Panc1 (cell line): ENCODE data around the gene MFGE8. TPM values are rescaled to one million over a fixed set of nuclear protein-coding genes. Genes with fewer than 3 reads are reported as not detected.
"Not testable (repeated sequence)": the region's sequence is repeated elsewhere in the genome, so short reads cannot be mapped to it uniquely, and the experiment has no call there.

Experiments
- ATAC-seq: fragments of 200-7000 bp; cut with Tn5 transposase; 2 replicates; pipeline ENCODE4 v1.9.1; 2020; ENCODE audit warnings: mild to moderate bottlenecking, moderate library complexity
- BruUV-seq: library from RNA; stranded (reverse); fragments of 400-500 nt; replicated peaks from 2 replicates; lab custom pipeline; 2021; lab: Mats Ljungman, UMichigan
- CTCF ChIA-PET: fragments of 300-600 bp; sonication (Branson Sonifier 250); formaldehyde crosslinking; loops from one replicate; lab custom pipeline; 2022; ENCODE audit warnings: antibody characterized with exemption; lab: Charles Lee
- POLR2A ChIA-PET: fragments of 300-600 bp; sonication (Branson Sonifier 250); formaldehyde crosslinking; loops from one replicate; lab custom pipeline; 2022; ENCODE audit warnings: antibody characterized with exemption; lab: Charles Lee
- DNase-seq: peaks from one replicate; pipeline ENCODE4 v3.0.0-alpha.2; 2010; ENCODE audit warnings: low read depth, low spot score
- H3K27ac ChIP-seq: 2 replicates; pipeline ENCODE4 v1.5.1; 2011; ENCODE audit warnings: mild to moderate bottlenecking, low read length, inconsistent platforms
- H3K27me3 ChIP-seq: fragments of 200-500 bp; sonication (Bioruptor generic); 2 replicates; pipeline ENCODE4 v1.6.0; 2014; ENCODE audit warnings: low read length, inconsistent platforms; ENCODE audit not compliant: control insufficient read depth, insufficient read depth
- H3K36me3 ChIP-seq: fragments of 200-500 bp; sonication (Bioruptor generic); 2 replicates; pipeline ENCODE4 v1.5.1; 2014; ENCODE audit warnings: inconsistent platforms, mild to moderate bottlenecking, low read length, moderate library complexity; ENCODE audit not compliant: control insufficient read depth, insufficient read depth
- H3K4me1 ChIP-seq: 2 replicates; pipeline ENCODE4 v1.5.1; 2011; ENCODE audit warnings: inconsistent platforms, mild to moderate bottlenecking, low read length, moderate library complexity; ENCODE audit not compliant: control insufficient read depth, insufficient read depth
- H3K4me3 ChIP-seq, 2 experiments: 2 replicates each; pipeline ENCODE4 v1.5.1; 2011 to 2012; ENCODE audit warnings: low read depth in 2 of 2, low read length in 2 of 2, mild to moderate bottlenecking in 2 of 2, inconsistent platforms in 1 of 2, moderate library complexity in 1 of 2
- H3K9me3 ChIP-seq: fragments of 200-500 bp; sonication (Bioruptor generic); 2 replicates; pipeline ENCODE4 v1.5.1; 2014; ENCODE audit warnings: low read depth, mild to moderate bottlenecking, inconsistent platforms, low read length, moderate library complexity; ENCODE audit not compliant: control insufficient read depth, insufficient read depth
- CTCF ChIP-seq: fragments of 450-650 bp; IDR thresholded peaks from 2 replicates; pipeline ENCODE4 v1.5.1; 2017; ENCODE audit warnings: mild to moderate bottlenecking
- POLR2AphosphoS5 ChIP-seq: IDR thresholded peaks from 2 replicates; pipeline ENCODE4 v1.6.1; 2012; ENCODE audit warnings: mild to moderate bottlenecking, low read depth, low read length, moderate library complexity
- REST ChIP-seq, 2 experiments: IDR thresholded peaks; 2 replicates each; pipeline ENCODE4 v1.6.1; 2011 to 2012; ENCODE audit warnings: low read depth in 2 of 2, control low read depth in 1 of 2, low read length in 1 of 2, mild to moderate bottlenecking in 1 of 2, moderate library complexity in 1 of 2; ENCODE audit not compliant: insufficient read depth in 1 of 2
- TCF7L2 ChIP-seq: IDR thresholded peaks from 2 replicates; pipeline ENCODE4 v1.6.1; 2011; ENCODE audit warnings: mild to moderate bottlenecking, low read depth, low read length, inconsistent platforms
- in situ Hi-C: cut with HindIII; loops from 2 replicates; pipeline ENCODE4 v1.10.0; 2016; ENCODE audit warnings: low sequenced_read_pairs, low pct_unique_long_range_greater_than_20kb
- intact Hi-C: fragments of 100-400 bp; cut with micrococcal nuclease; formaldehyde crosslinking; loops from one replicate; pipeline ENCODE4 v1.10.0; 2022; ENCODE audit not compliant: unreplicated experiment
- total RNA-seq: library from RNA; stranded (reverse); gene quantifications from one replicate; pipeline ENCODE4 v1.2.1, GENCODE V29; 2021; ENCODE audit not compliant: unreplicated experiment

The MFGE8 gene
- total RNA-seq, 1 experiment from 2014 or later: 1,799 TPM

- no peaks in the 10 kb centered on the region for H3K27me3 ChIP-seq
- DNase-seq: no peak
- no TSS peak for BruUV-seq
- ATAC-seq: no peak
- H3K4me1 ChIP-seq: 0 out of 2 replicates have a peak, but pooled peaks cover 3% of the 10 kb centered on the region
- intact Hi-C loops (no loop called here), in situ Hi-C loops (no loop called here)
- peak overlapping the region; percentile 58; the same call in 1 of the 2 replicates for H3K27ac ChIP-seq
- ChIA-PET POLR2A (interaction anchor here (0.6 kb wide), 1 partner anchor 25 kb away, joined by 8 read pairs; no protein-coding TSS in a partner anchor), CTCF (no interaction called here)
- no peak overlapping the region for H3K4me3 ChIP-seq
- H3K9me3 ChIP-seq: no peaks in the 10 kb centered on the region
- no peaks in the 10 kb centered on the region for H3K36me3 ChIP-seq
- TF ChIP-seq CTCF (no peak), POLR2AphosphoS5 (no peak), REST (IDR thresholded peaks at IDR 0.05; ENCODE audit: insufficient read depth in 1 of 2, low read depth in 2 of 2, low read length in 1 of 2) (no peak), TCF7L2 (no peak)
Observed at GRCh38 chr15:88939486-88939806, 26.3 kb upstream of the MFGE8 start.

GRCh38 chr15:88938802-88939485, 25.8 kb upstream of the MFGE8 start:
- Histone ChIP-seq H3K36me3 (no peaks in the 10 kb centered on the region), H3K4me1 (0 out of 2 replicates have a peak, but pooled peaks cover 3% of the 10 kb centered on the region), H3K27me3 (no peaks in the 10 kb centered on the region), H3K9me3 (no peaks in the 10 kb centered on the region), H3K27ac (peak overlapping the region; percentile 58; the same call in 1 of the 2 replicates), H3K4me3 (no peak overlapping the region)
- no peak for TF ChIP-seq CTCF
- no peak for TF ChIP-seq REST (IDR thresholded peaks at IDR 0.05; ENCODE audit: insufficient read depth in 1 of 2, low read depth in 2 of 2, low read length in 1 of 2)
- ChIA-PET POLR2A (interaction anchor here (0.6 kb wide), 1 partner anchor 26 kb away, joined by 8 read pairs; no protein-coding TSS in a partner anchor), CTCF (no interaction called here)
- intact Hi-C loops: no loop called here
- no peak for ATAC-seq
- in situ Hi-C loops: no loop called here
- DNase-seq: no peak
- no TSS peak for BruUV-seq

GRCh38 chr15:88934449-88934848, 21.3 kb upstream of the MFGE8 start:
- not testable (repeated sequence) for H3K36me3 ChIP-seq, BruUV-seq

More at GRCh38 chr15:88934449-88934848, 21.3 kb upstream of the MFGE8 start:
- ATAC-seq, DNase-seq, H3K9me3 ChIP-seq, in situ Hi-C loops, intact Hi-C loops, H3K4me3 ChIP-seq, H3K27me3 ChIP-seq, H3K4me1 ChIP-seq, CTCF ChIA-PET, POLR2A ChIA-PET, H3K27ac ChIP-seq: not testable (repeated sequence)
